K562 (cell line): ENCODE data around the gene ISM1. TPM values are rescaled to one million over a fixed set of nuclear protein-coding genes. Genes with fewer than 3 reads are reported as not detected.

ENCODE experiments used
- ATAC-seq: fragments of 200-7000 bp; cut with Tn5 transposase; 3 replicates; pipeline ENCODE4 v1.9.1; 2020; ENCODE audit warnings: moderate library complexity
- BruUV-seq: library from RNA; stranded (reverse); fragments of 400-500 nt; replicated peaks from 2 replicates; lab custom pipeline; 2021; lab: Mats Ljungman, UMichigan
- CTCF ChIA-PET: fragments of 300-600 bp; formaldehyde crosslinking; extraction: SDS; loops from one replicate; lab custom pipeline; 2021; ENCODE audit warnings: low intra/inter-chr PET ratio; lab: Yijun Ruan, JAX
- POLR2A ChIA-PET: fragments of 300-600, 350-650 bp; sonication (Branson Sonifier 250); formaldehyde crosslinking; extraction: SDS; loops from one replicate; lab custom pipeline; 2021; ENCODE audit warnings: antibody characterized with exemption, inconsistent platforms; lab: Yijun Ruan, JAX
- DNase-seq, 4 experiments: peaks; one replicate each; pipeline versions ENCODE4 v3.0.0 to v3.0.0-alpha.2; 2011 to 2018; ENCODE audit warnings: low spot score in 3 of 4, mixed read lengths in 3 of 4; ENCODE audit errors: extremely low read depth in 1 of 4
- FAIRE-seq: peaks from 2 replicates; lab custom pipeline; 2011; peaks lifted over from hg19 to GRCh38; lab: Jason Lieb, UNC
- H2AFZ ChIP-seq: 2 replicates; pipeline ENCODE4 v1.6.0; 2011; ENCODE audit warnings: low read depth, low read length, control low read depth, inconsistent platforms
- H3K27ac ChIP-seq: fragments of 200-600 bp; 3 replicates; pipeline ENCODE4 v1.8.0; 2011; ENCODE audit warnings: low read depth, mild to moderate bottlenecking, control low read depth, inconsistent platforms, low read length, moderate library complexity, mixed read lengths; ENCODE audit errors: extremely low read depth
- H3K27me3 ChIP-seq, 2 experiments: fragments of 300-600 bp in 1 of 2; 2 replicates in 1 of 2; 3 replicates in 1 of 2; pipeline versions ENCODE4 v1.6.0 to v1.8.0; 2011; ENCODE audit warnings: inconsistent platforms in 2 of 2, low read length in 2 of 2, mild to moderate bottlenecking in 1 of 2, mixed read lengths in 1 of 2, moderate library complexity in 1 of 2; ENCODE audit not compliant: control insufficient read depth in 2 of 2, insufficient read depth in 2 of 2
- H3K36me3 ChIP-seq: fragments of 300-600 bp; 3 replicates; pipeline ENCODE4 v1.8.0; 2011; ENCODE audit warnings: mild to moderate bottlenecking, low read length, inconsistent platforms; ENCODE audit not compliant: control insufficient read depth, insufficient read depth
- H3K4me1 ChIP-seq, 2 experiments: fragments of 200-600 bp in 1 of 2; replicated peaks in 1 of 2; 2 replicates in 1 of 2; 3 replicates in 1 of 2; pipeline versions ENCODE4 v1.5.1 to v1.8.0; 2011; ENCODE audit warnings: inconsistent platforms in 2 of 2, low read length in 2 of 2, mild to moderate bottlenecking in 1 of 2, mixed read lengths in 1 of 2, moderate library complexity in 1 of 2; ENCODE audit not compliant: control insufficient read depth in 2 of 2, insufficient read depth in 2 of 2
- H3K4me2 ChIP-seq: 2 replicates; pipeline ENCODE4 v1.6.1; 2011; ENCODE audit warnings: low read length, control low read depth, inconsistent platforms, mixed read lengths; ENCODE audit not compliant: insufficient read depth
- H3K4me3 ChIP-seq: fragments of 200-600 bp; sonication (generic), shearing (Covaris generic); 2 replicates; pipeline ENCODE4 v1.5.1; 2016; ENCODE audit warnings: control low read depth, inconsistent platforms
- H3K79me2 ChIP-seq: fragments of 200-600 bp; 3 replicates; pipeline ENCODE4 v1.8.0; 2011; ENCODE audit warnings: low read length, inconsistent platforms; ENCODE audit not compliant: control insufficient read depth, insufficient read depth
- H3K9ac ChIP-seq, 2 experiments: 2 replicates each; pipeline versions ENCODE4 v1.6.0 to v1.6.1; 2011; ENCODE audit warnings: low read depth in 2 of 2, low read length in 2 of 2, control low read depth in 1 of 2, inconsistent platforms in 1 of 2, mild to moderate bottlenecking in 1 of 2, mixed read lengths in 1 of 2; ENCODE audit not compliant: insufficient read depth in 1 of 2
- H3K9me1 ChIP-seq: one replicate; pipeline ENCODE4 v1.6.0; 2011; ENCODE audit warnings: inconsistent platforms, mild to moderate bottlenecking, low read length, moderate library complexity; ENCODE audit not compliant: control insufficient read depth, insufficient read depth
- H3K9me3 ChIP-seq: replicated peaks from 2 replicates; pipeline ENCODE4 v1.5.1; 2011; ENCODE audit warnings: low read depth, low read length, inconsistent platforms; ENCODE audit not compliant: control insufficient read depth, insufficient read depth
- H4K20me1 ChIP-seq: replicated peaks from 2 replicates; pipeline ENCODE4 v1.6.1; 2011; ENCODE audit warnings: low read length, inconsistent platforms, mixed read lengths; ENCODE audit not compliant: control insufficient read depth, insufficient read depth
- COPS2 ChIP-seq: fragments of 450-650 bp; conservative IDR thresholded peaks from 2 replicates; pipeline ENCODE4 v1.6.1; 2016; ENCODE audit warnings: mild to moderate bottlenecking, moderate library complexity
- ETV5 ChIP-seq: sonication (generic); formaldehyde crosslinking; IDR thresholded peaks from 2 replicates; pipeline ENCODE4 v1.4.0; 2020; ENCODE audit warnings: low read depth, mild to moderate bottlenecking, missing genetic modification reagents
- FOXA1 ChIP-seq: fragments of 450-650 bp; IDR thresholded peaks from 2 replicates; pipeline ENCODE4 v1.6.1; 2016; ENCODE audit warnings: mild to moderate bottlenecking, borderline replicate concordance
- FOXM1 ChIP-seq, 2 experiments: fragments of 450-650 bp in 1 of 2; sonication (generic) in 1 of 2; formaldehyde crosslinking in 1 of 2; IDR thresholded peaks; 2 replicates each; pipeline versions ENCODE4 v1.6.1 to v1.9.0; 2017 to 2022; ENCODE audit warnings: low read depth in 2 of 2, mild to moderate bottlenecking in 2 of 2, missing genetic modification reagents in 1 of 2, moderate library complexity in 1 of 2
- HCFC1 ChIP-seq: IDR thresholded peaks from 2 replicates; pipeline ENCODE4 v1.6.1; 2012; ENCODE audit warnings: low read depth, low read length, improper control_type of control experiment
- MCM7 ChIP-seq, 2 experiments: fragments of 450-650 bp; IDR thresholded peaks; 2 replicates each; pipeline ENCODE4 v1.6.1; 2016 to 2018
- NFRKB ChIP-seq: fragments of 450-650 bp; IDR thresholded peaks from 2 replicates; pipeline ENCODE4 v1.6.1; 2016; ENCODE audit warnings: low read depth
- NR0B1 ChIP-seq: fragments of 450-650 bp; IDR thresholded peaks from one replicate; pipeline ENCODE4 v1.6.1; 2018; ENCODE audit warnings: mild to moderate bottlenecking, moderate library complexity; ENCODE audit not compliant: partially characterized antibody
- NR3C1 ChIP-seq: sonication (generic); formaldehyde crosslinking; IDR thresholded peaks from 2 replicates; pipeline ENCODE4 v1.8.1; 2022; ENCODE audit warnings: missing genetic modification reagents
- PHF8 ChIP-seq: fragments of 200-600 bp; sonication (generic); IDR thresholded peaks from 2 replicates; pipeline ENCODE4 v1.6.1; 2012; ENCODE audit warnings: mixed run types, mild to moderate bottlenecking, inconsistent platforms, low read length, moderate library complexity, borderline replicate concordance
- RBM25 ChIP-seq: fragments of 200-400 bp; formaldehyde crosslinking; IDR thresholded peaks from 2 replicates; pipeline ENCODE4 v1.6.1; 2018; ENCODE audit warnings: low read length, low read depth, moderate library complexity; ENCODE audit not compliant: severe bottlenecking
- ZFP36 ChIP-seq: fragments of 150-350 bp; IDR thresholded peaks from 2 replicates; pipeline ENCODE4 v1.6.1; 2018; ENCODE audit warnings: low read length, low read depth; ENCODE audit not compliant: partially characterized antibody
- ZNF140 ChIP-seq: fragments of 250-450 bp; sonication (Bioruptor Pico); IDR thresholded peaks from 2 replicates; pipeline ENCODE4 v1.8.0; 2021; ENCODE audit warnings: moderate library complexity, mild to moderate bottlenecking, inconsistent platforms
- WGBS: fragments of 100-300 bp; shearing (Covaris generic); methylation state at CpG from one replicate; pipeline ENCODE4 v1.1.6; 2016; ENCODE audit warnings: low coverage, mixed read lengths; ENCODE audit not compliant: insufficient coverage; ENCODE audit errors: missing lambda C conversion rate; 5-methylcytosine and 5-hydroxymethylcytosine counted together
- in situ Hi-C: fragments of 300-500 bp; cut with MboI; formaldehyde crosslinking; loops from 4 replicates; pipeline ENCODE4 v1.15.0; 2018; ENCODE audit warnings: inconsistent platforms, mixed read lengths
- intact Hi-C: fragments of 100-400 bp; cut with micrococcal nuclease; formaldehyde crosslinking; loops from 2 replicates; pipeline ENCODE4 v1.14.2; 2022
- polyA plus RNA-seq, 8 experiments: library from polyadenylated mRNA; depleted of rRNA in 4 of 8; stranded (reverse) in 5 of 8; unstranded in 3 of 8; fragments of >200 nt; fragmentation: Nextera tagmentation in 2 of 8; fragmentation: Illumina TruSeq in 1 of 8; extraction: Ambion mirVana in 2 of 8; extraction: Trizol in 1 of 8; gene quantifications; 2 replicates each; pipeline versions ENCODE4 v1.2.1 to v1.2.3, GENCODE V29; 2011 to 2014; ENCODE audit warnings: inconsistent platforms in 1 of 8, missing spikeins in 1 of 8
- total RNA-seq, 7 experiments: library from RNA; depleted of rRNA in 6 of 7; stranded (reverse); fragments of >200 nt in 6 of 7; fragmentation: Illumina TruSeq in 2 of 7; extraction: Trizol in 2 of 7; gene quantifications; 2 replicates each; pipeline versions ENCODE4 v1.2.1 to v1.2.3, GENCODE V29; 2011 to 2021; ENCODE audit warnings: low replicate concordance in 1 of 7

ISM1 gene
- total and polyA plus RNA-seq, 9 of the 15 experiments (the other 6 are each of a cell fraction or from before 2014, with no cell fraction given) = not detected

- no peak overlapping the region for H3K9ac ChIP-seq
- H2AFZ ChIP-seq = no peak overlapping the region
- CTCF ChIA-PET = no interaction called here
- H3K9me1 ChIP-seq = no peaks in the 10 kb centered on the region
- ATAC-seq = no peak
- intact Hi-C loops = no loop called here
- FAIRE-seq = no peak
- H3K36me3 ChIP-seq = no peaks in the 10 kb centered on the region
- H3K27ac ChIP-seq = no peak overlapping the region
- POLR2A ChIA-PET = no interaction called here
- no peaks in the 10 kb centered on the region; a peak in 1 of 5 replicates for H3K4me1 ChIP-seq
- in situ Hi-C loops = no loop called here
- H3K4me3 ChIP-seq = no peak overlapping the region
- no peaks in the 10 kb centered on the region for H3K9me3 ChIP-seq
- H4K20me1 ChIP-seq = no peaks in the 10 kb centered on the region
- WGBS = 1% methylated on average over 11 of the region's 14 CpGs
- TF ChIP-seq RBM25 (peak; percentile 58), COPS2 (no peak), ZFP36 (peak; percentile 10)
- TF ChIP-seq, all 486 proteins: peak for 2
- H3K27me3 ChIP-seq = peaks cover 0 to 9% of the 10 kb centered on the region in 2 experiments; a peak in 2 of 5 replicates
- H3K79me2 ChIP-seq = no peaks in the 10 kb centered on the region
- no peak for DNase-seq
- no peak overlapping the region for H3K4me2 ChIP-seq
- no TSS peak for BruUV-seq
Measured at GRCh38 chr20:13283869-13284829, 63.1 kb downstream of the ISM1 start.

- H3K4me2 ChIP-seq = no peak overlapping the region
- no peak overlapping the region for H2AFZ ChIP-seq
- 0% methylated on average over 1 of the region's 1 CpG for WGBS
- H4K20me1 ChIP-seq = no peaks in the 10 kb centered on the region
- H3K4me3 ChIP-seq = no peak overlapping the region
- FAIRE-seq (no peak), DNase-seq (no peak), ATAC-seq (no peak)
- no peaks in the 10 kb centered on the region for H3K9me3 ChIP-seq
- no peaks in the 10 kb centered on the region for H3K36me3 ChIP-seq
- ChIA-PET CTCF (no interaction called here), POLR2A (no interaction called here)
- H3K9me1 ChIP-seq = no peaks in the 10 kb centered on the region
- BruUV-seq = no TSS peak
- TF ChIP-seq MCM7 (IDR thresholded peaks at IDR 0.05) (no peak), PHF8 (no peak), ETV5 (CRISPR knock-in tag) (no peak), NR0B1 (no peak), NR3C1 (CRISPR knock-in tag) (no peak), HCFC1 (no peak), FOXA1 (no peak), NFRKB (no peak), FOXM1 (IDR thresholded peaks at IDR 0.05; ENCODE audit: low read depth) (no peak), FOXM1 (CRISPR knock-in tag; IDR thresholded peaks at IDR 0.05; ENCODE audit: low read depth) (no peak), ZNF140 (CRISPR knock-in tag) (no peak)
- H3K4me1 ChIP-seq = no peaks in the 10 kb centered on the region
- no peak overlapping the region for H3K27ac ChIP-seq
- H3K9ac ChIP-seq = no peak overlapping the region
- H3K79me2 ChIP-seq = no peaks in the 10 kb centered on the region
- in situ Hi-C loops (no loop called here), intact Hi-C loops (no loop called here)
- peaks cover 0 to 10% of the 10 kb centered on the region in 2 experiments; a peak in 2 of 5 replicates for H3K27me3 ChIP-seq
Measured at GRCh38 chr20:13284830-13285229, 63.8 kb downstream of the ISM1 start.
